Urinary bladder (tissue), 4 donors: ENCODE measurements around the gene PIAS3. TPM values are rescaled to one million over a fixed set of nuclear protein-coding genes. Genes with fewer than 3 reads are reported as not detected.

Source experiments
- DNase-seq: peaks from one replicate; pipeline ENCODE4 v3.0.0-alpha.2; 2015; ENCODE audit errors: extremely low spot score
- H3K27ac ChIP-seq: one replicate; pipeline ENCODE4 v1.5.1; 2013; ENCODE audit warnings: low read depth, mild to moderate bottlenecking, moderate library complexity
- H3K36me3 ChIP-seq: one replicate; pipeline ENCODE4 v1.6.1; 2013; ENCODE audit warnings: mild to moderate bottlenecking, moderate library complexity; ENCODE audit not compliant: insufficient read depth
- H3K4me1 ChIP-seq: one replicate; pipeline ENCODE4 v1.6.1; 2013; ENCODE audit warnings: mild to moderate bottlenecking, moderate library complexity; ENCODE audit not compliant: insufficient read depth
- H3K4me3 ChIP-seq: one replicate; pipeline ENCODE4 v1.5.1; 2013; ENCODE audit warnings: low read depth, low read length
- WGBS: extraction: QIAGEN DNeasy Blood & Tissue Kit; methylation state at CpG from one replicate; pipeline ENCODE4 v1.1.7; 2013; 5-methylcytosine and 5-hydroxymethylcytosine counted together
- polyA plus RNA-seq: library from polyadenylated mRNA; stranded (reverse); fragments of 200-250 nt; gene quantifications from one replicate; pipeline ENCODE4 v1.2.3, GENCODE V29; 2013
- total RNA-seq: library from RNA; depleted of rRNA; stranded (reverse); fragments of >200 nt; gene quantifications from one replicate; pipeline ENCODE4 v1.2.3, GENCODE V29; 2014
- donor health status: healthy with polysubstance abuse.
- donor health status: healthy.

PIAS3 gene
- 27.0 TPM for total RNA-seq
- 48.1 TPM for polyA plus RNA-seq

- Histone ChIP-seq H3K4me1 (peaks cover 1% of the 10 kb centered on the region), H3K27ac (peak within 1 kb of the TSS; percentile 94), H3K4me3 (peak within 1 kb of the TSS; percentile 83), H3K36me3 (peaks cover 2% of the 10 kb centered on the region)
- DNase-seq, result peak; percentile 86
- WGBS, result under 1% methylated on average over 42 of the region's 42 CpGs
Measured at GRCh38 chr1:145858901-145859490, at the start of gene PIAS3. Gene PIAS3 (minus strand): TSS chr1:145859081. CDS start chr1:145858990, 91 bp downstream.

GRCh38 chr1:145908653-145909052 is 49.8 kb upstream of the PIAS3 start:
- Histone ChIP-seq H3K36me3 (no peaks in the 10 kb centered on the region), H3K4me3 (no peak overlapping the region), H3K4me1 (no peaks in the 10 kb centered on the region), H3K27ac (no peak overlapping the region)
- DNase-seq, result no peak
- 45% methylated on average over 1 of the region's 1 CpG for WGBS

- no peaks in the 10 kb centered on the region for H3K4me1 ChIP-seq
- H3K4me3 ChIP-seq, result no peak overlapping the region
- no peak for DNase-seq
- H3K27ac ChIP-seq, result no peak overlapping the region
- 70% methylated on average over 10 of the region's 10 CpGs for WGBS
- no peaks in the 10 kb centered on the region for H3K36me3 ChIP-seq
Measured at GRCh38 chr1:145906954-145907753, 48.3 kb upstream of the PIAS3 start.

GRCh38 chr1:145901312-145902021 is 42.6 kb upstream of the PIAS3 start:
- no peak overlapping the region for H3K27ac ChIP-seq
- no peaks in the 10 kb centered on the region for H3K4me1 ChIP-seq
- no peak overlapping the region for H3K4me3 ChIP-seq
- DNase-seq, result no peak
- WGBS, result 88% methylated on average over 12 of the region's 12 CpGs
- no peaks in the 10 kb centered on the region for H3K36me3 ChIP-seq

- H3K4me3 ChIP-seq, result no peak overlapping the region
- no peak overlapping the region for H3K27ac ChIP-seq
- no peak for DNase-seq
- H3K4me1 ChIP-seq, result no peaks in the 10 kb centered on the region
- 74% methylated on average over 5 of the region's 5 CpGs for WGBS
- H3K36me3 ChIP-seq, result no peaks in the 10 kb centered on the region
Measured at GRCh38 chr1:145898756-145899155, 39.9 kb upstream of the PIAS3 start.

- no peaks in the 10 kb centered on the region for H3K36me3 ChIP-seq
- H3K27ac ChIP-seq, result no peak overlapping the region
- 98% methylated on average over 1 of the region's 1 CpG for whole genome bisulfite sequencing
- no peaks in the 10 kb centered on the region for H3K4me1 ChIP-seq
- no peak overlapping the region for H3K4me3 ChIP-seq
- no peak for DNase-seq
Measured at GRCh38 chr1:145897969-145898368, 39.1 kb upstream of the PIAS3 start.

- H3K27ac ChIP-seq, result no peak overlapping the region
- DNase-seq, result no peak
- H3K4me3 ChIP-seq, result no peak overlapping the region
- WGBS, result 100% methylated on average over 1 of the region's 1 CpG
- no peaks in the 10 kb centered on the region for H3K36me3 ChIP-seq
- no peaks in the 10 kb centered on the region for H3K4me1 ChIP-seq
Measured at GRCh38 chr1:145895471-145895870, 36.6 kb upstream of the PIAS3 start.

GRCh38 chr1:145893306-145894055 is 34.6 kb upstream of the PIAS3 start:
- H3K36me3 ChIP-seq, result no peaks in the 10 kb centered on the region
- DNase-seq, result no peak
- H3K27ac ChIP-seq, result peak overlapping the region; percentile 0
- H3K4me3 ChIP-seq, result no peak overlapping the region
- 90% methylated on average over 7 of the region's 7 CpGs for WGBS
- H3K4me1 ChIP-seq, result no peaks in the 10 kb centered on the region

- Histone ChIP-seq H3K4me3 (no peak overlapping the region), H3K4me1 (no peaks in the 10 kb centered on the region), H3K36me3 (no peaks in the 10 kb centered on the region), H3K27ac (peak overlapping the region; percentile 77)
- no peak for DNase-seq
- WGBS, result 28% methylated on average over 3 of the region's 3 CpGs
Measured at GRCh38 chr1:145892486-145893087, 33.7 kb upstream of the PIAS3 start.

- WGBS, result 4% methylated on average over 6 of the region's 6 CpGs
- Histone ChIP-seq H3K36me3 (no peaks in the 10 kb centered on the region), H3K27ac (peak overlapping the region; percentile 77), H3K4me1 (no peaks in the 10 kb centered on the region), H3K4me3 (no peak overlapping the region)
- peak; percentile 90 for DNase-seq
Measured at GRCh38 chr1:145891587-145892485, 33.0 kb upstream of the PIAS3 start.

- DNase-seq, result no peak
- Histone ChIP-seq H3K27ac (peak overlapping the region; percentile 76), H3K4me1 (no peaks in the 10 kb centered on the region), H3K36me3 (no peaks in the 10 kb centered on the region), H3K4me3 (no peak overlapping the region)
- 31% methylated on average over 1 of the region's 1 CpG for WGBS
Measured at GRCh38 chr1:145891143-145891542, 32.3 kb upstream of the PIAS3 start.

GRCh38 chr1:145889722-145890121 is 30.8 kb upstream of the PIAS3 start:
- WGBS, result 85% methylated on average over 3 of the region's 3 CpGs
- Histone ChIP-seq H3K4me1 (no peaks in the 10 kb centered on the region), H3K4me3 (no peak overlapping the region), H3K36me3 (no peaks in the 10 kb centered on the region), H3K27ac (no peak overlapping the region)
- DNase-seq, result no peak
